ENCODE data around the gene CXCL10. TPM values are rescaled to one million over a fixed set of nuclear protein-coding genes. Genes with fewer than 3 reads are reported as not detected.

CXCL10 gene
- total and polyA plus RNA-seq, 10 of the 15 experiments (the other 5 are each of a cell fraction or from before 2014, with no cell fraction given), result 0.46 to 19.5 (median 2.6) TPM

GRCh38 chr4:76011700-76012387 is 11.5 kb downstream of the CXCL10 start (continued):
- TF ChIP-seq E2F8 (IDR thresholded peaks at IDR 0.05; ENCODE audit: low read depth, partially characterized antibody) (no peak), IKZF2 (IDR thresholded peaks at IDR 0.05) (peak; percentile 77 to 85), JUNB (IDR thresholded peaks at IDR 0.05) (peak; percentile 66; the same call in 1 of the 2 replicates), MEF2B (IDR thresholded peaks at IDR 0.05; ENCODE audit: partially characterized antibody, poor library complexity, severe bottlenecking) (no peak), IRF3 (IDR thresholded peaks at IDR 0.05) (no peak)

- TF ChIP-seq SIX5 (IDR thresholded peaks at IDR 0.05; ENCODE audit: low read depth, low read length, severe bottlenecking) (no peak), IRF4 (IDR thresholded peaks at IDR 0.05; ENCODE audit: low read depth, low read length) (no peak), FOXM1 (IDR thresholded peaks at IDR 0.05; ENCODE audit: low read depth, low read length) (no peak), NKRF (conservative IDR thresholded peaks at IDR 0.05) (no peak)
- Histone ChIP-seq H3K27me3 (replicated peaks in 1 of 2; ENCODE audit: control insufficient read depth in 2 of 2, insufficient read depth in 2 of 2, low read length in 1 of 2) (peaks cover 0 to 2% of the 10 kb centered on the region in 2 experiments; a peak in 1 of 4 replicates), H3K4me2 (ENCODE audit: control insufficient read depth, insufficient read depth) (peak overlapping the region; percentile 96), H3K79me2 (ENCODE audit: control insufficient read depth, insufficient read depth, low read length) (no peaks in the 10 kb centered on the region), H3K27ac (ENCODE audit: control insufficient read depth, insufficient read depth) (peak overlapping the region; percentile 85), H4K20me1 (ENCODE audit: control insufficient read depth, insufficient read depth) (no peaks in the 10 kb centered on the region), H3K4me1 (ENCODE audit: control insufficient read depth, insufficient read depth, low read length) (peaks cover 42% of the 10 kb centered on the region), H2AFZ (ENCODE audit: control insufficient read depth, low read depth, low read length) (peak overlapping the region; percentile 74; the same call in 1 of the 2 replicates), H3K36me3 (ENCODE audit: control insufficient read depth in 2 of 2, insufficient read depth in 2 of 2, low read length in 1 of 2) (no peaks in the 10 kb centered on the region), H3K9me3 (replicated peaks; ENCODE audit: control insufficient read depth, insufficient read depth, low read length) (no peaks in the 10 kb centered on the region; the same call in 2 of the 3 replicates), H3K9ac (ENCODE audit: control insufficient read depth, insufficient read depth, low read length) (peak overlapping the region; percentile 15; the same call in 1 of the 2 replicates), H3K4me3 (peak overlapping the region; percentile 23; the same call in 1 of the 2 replicates)
- ChIA-PET SMC1A (ENCODE audit: uncharacterized antibody, unreplicated experiment) (no interaction called here), POLR2A (no interaction called here), RAD21 (ENCODE audit: unreplicated experiment) (interaction anchor here (0.8 to 1.1 kb wide), 2 partner anchors 15 to 48 kb away, joined by 4 read pairs; no protein-coding TSS in a partner anchor), CTCF (interaction anchor here (0.7 to 1.4 kb wide), 3 partner anchors 26 to 43 kb away, joined by 3 read pairs; no protein-coding TSS in a partner anchor)
- ATAC-seq (no peak), DNase-seq (ENCODE audit: low read depth, low spot score) (no peak), FAIRE-seq (no peak)
- 93% methylated on average over 31 of the region's 31 CpGs for WGBS (ENCODE audit: insufficient coverage, insufficient replicate concordance, low lambda C conversion rate, missing lambda C conversion rate)
- no TSS peak for BruUV-seq (replicated peaks)
- intact Hi-C loops (cut with micrococcal nuclease; ENCODE audit: unreplicated experiment), result loop anchor here (5.0 kb wide), 1 partner anchor 46 kb away; no protein-coding TSS in a partner anchor
- in situ Hi-C loops (cut with MboI), result no loop called here
Observed at GRCh38 chr4:76011018-76011670, 12.2 kb downstream of the CXCL10 start.

All from GM12878 (cell line).